A549 (cell line): ENCODE results near the gene MEF2A. TPM values are rescaled to one million over a fixed set of nuclear protein-coding genes. Genes with fewer than 3 reads are reported as not detected.

Source experiments
- ATAC-seq, 2 experiments: fragments of 200-7000 bp in 1 of 2; fragments of >200 bp in 1 of 2; cut with Nextera tagmentation in 1 of 2; cut with Tn5 transposase in 1 of 2; 3 replicates each; pipeline versions ENCODE4 v1.8.0 to v1.9.1; 2018 to 2020; ENCODE audit warnings: mild to moderate bottlenecking in 1 of 2, moderate library complexity in 1 of 2
- CTCF ChIA-PET: fragments of 300-600 bp; sonication (Branson Sonifier 250); formaldehyde crosslinking; extraction: SDS; loops from one replicate; lab custom pipeline; 2021; ENCODE audit warnings: antibody characterized with exemption, inconsistent platforms; lab: Yijun Ruan, JAX
- POLR2A ChIA-PET: fragments of 350-600 bp; formaldehyde crosslinking; extraction: SDS; loops from one replicate; lab custom pipeline; 2021; ENCODE audit warnings: antibody characterized with exemption, inconsistent platforms; lab: Yijun Ruan, JAX
- DNase-seq, 2 experiments: peaks; one replicate each; pipeline versions ENCODE4 v3.0.0 to v3.0.0-alpha.2; 2011 to 2016; ENCODE audit warnings: low read depth in 1 of 2, low spot score in 1 of 2
- FAIRE-seq: peaks from 2 replicates; lab custom pipeline; 2011; peaks lifted over from hg19 to GRCh38; lab: Jason Lieb, UNC
- H3K27ac ChIP-seq, 2 experiments: fragments of >200 bp; sonication (Bioruptor Twin); formaldehyde crosslinking; 3 replicates each; pipeline ENCODE4 v1.5.1; 2016 to 2017
- H3K4me1 ChIP-seq: fragments of >200 bp; sonication (Bioruptor Twin); formaldehyde crosslinking; 3 replicates; pipeline ENCODE4 v1.6.1; 2016
- H3K4me2 ChIP-seq: fragments of >200 bp; sonication (Bioruptor Twin); formaldehyde crosslinking; 3 replicates; pipeline ENCODE4 v1.6.1; 2016
- H3K4me3 ChIP-seq: fragments of >200 bp; sonication (Bioruptor Twin); formaldehyde crosslinking; 3 replicates; pipeline ENCODE4 v1.5.1; 2016
- H3K9me3 ChIP-seq: fragments of >200 bp; sonication (Bioruptor Twin); formaldehyde crosslinking; 3 replicates; pipeline ENCODE4 v1.6.1; 2016
- BHLHE40 ChIP-seq: IDR thresholded peaks from 2 replicates; pipeline ENCODE4 v1.6.1; 2012; ENCODE audit warnings: low read depth, low read length, inconsistent platforms
- CEBPB ChIP-seq, 2 experiments: fragments of >200 bp in 1 of 2; sonication (Bioruptor Twin) in 1 of 2; formaldehyde crosslinking in 1 of 2; IDR thresholded peaks; 2 replicates each; pipeline ENCODE4 v1.6.1; 2012 to 2016
- KDM1A ChIP-seq: fragments of 200-600 bp; sonication (generic); IDR thresholded peaks from 2 replicates; pipeline ENCODE4 v1.6.1; 2016; ENCODE audit warnings: low read depth, mild to moderate bottlenecking
- NR3C1 ChIP-seq: fragments of >200 bp; sonication (Bioruptor Twin); formaldehyde crosslinking; IDR thresholded peaks from 3 replicates; pipeline ENCODE4 v1.6.1; 2017
- PHF8 ChIP-seq: fragments of 200-600 bp; sonication (generic); IDR thresholded peaks from 2 replicates; pipeline ENCODE4 v1.6.1; 2016; ENCODE audit warnings: low read depth, mild to moderate bottlenecking, antibody characterized with exemption, moderate library complexity, borderline replicate concordance
- POLR2AphosphoS2 ChIP-seq: conservative IDR thresholded peaks from 2 replicates; pipeline ENCODE4 v1.6.1; 2012; ENCODE audit warnings: low read length, improper control_type of control experiment, inconsistent platforms
- RAD21 ChIP-seq, 2 experiments: fragments of >200 bp in 1 of 2; sonication (Bioruptor Twin) in 1 of 2; formaldehyde crosslinking in 1 of 2; IDR thresholded peaks in 1 of 2; conservative IDR thresholded peaks in 1 of 2; 2 replicates in 1 of 2; 3 replicates in 1 of 2; pipeline ENCODE4 v1.6.1; 2012 to 2018; ENCODE audit warnings: inconsistent platforms in 1 of 2
- SMC3 ChIP-seq: fragments of >200 bp; sonication (Bioruptor Twin); formaldehyde crosslinking; IDR thresholded peaks from 3 replicates; pipeline ENCODE4 v1.6.1; 2018; ENCODE audit warnings: inconsistent platforms
- TP53 ChIP-seq: fragments of 250-450 bp; sonication (Bioruptor Pico); IDR thresholded peaks from 2 replicates; pipeline ENCODE4 v1.5.0; 2021; ENCODE audit warnings: mild to moderate bottlenecking, moderate library complexity
- ZC3H11A ChIP-seq: fragments of 450-650 bp; IDR thresholded peaks from 2 replicates; pipeline ENCODE4 v1.6.1; 2014; ENCODE audit warnings: antibody characterized with exemption, mild to moderate bottlenecking
- ZFP36 ChIP-seq: fragments of 450-650 bp; IDR thresholded peaks from 2 replicates; pipeline ENCODE4 v1.6.1; 2014; ENCODE audit warnings: borderline replicate concordance; ENCODE audit not compliant: partially characterized antibody
- ZNF302 ChIP-seq: fragments of 250-450 bp; sonication (Bioruptor Pico); IDR thresholded peaks from 2 replicates; pipeline ENCODE4 v1.9.0; 2021; ENCODE audit warnings: inconsistent platforms, mild to moderate bottlenecking, moderate library complexity
- WGBS: methylation state at CpG from one replicate; pipeline ENCODE4 v1.1.6; 2017; ENCODE audit errors: missing lambda C conversion rate; 5-methylcytosine and 5-hydroxymethylcytosine counted together
- polyA plus RNA-seq, 4 experiments: library from polyadenylated mRNA; depleted of rRNA in 3 of 4; stranded (reverse); fragments of >200 nt; fragmentation: RNase III in 1 of 4; extraction: RNeasy Plus Mini Kit Qiagen cat#74134 plus additional on column Dnase treatment in 1 of 4; gene quantifications; 2 replicates in 3 of 4; 3 replicates in 1 of 4; pipeline ENCODE4 v1.2.3, GENCODE V29; 2011 to 2017
- TF ChIP-seq, protein P1 (sequence below): fragments of >200 bp; sonication (Bioruptor Twin); formaldehyde crosslinking; IDR thresholded peaks from 3 replicates; pipeline ENCODE4 v1.6.1; 2016
- TF ChIP-seq, protein P2 (sequence below): fragments of >200 bp; sonication (Bioruptor Twin); formaldehyde crosslinking; IDR thresholded peaks from 3 replicates; pipeline ENCODE4 v1.5.1; 2016
- TF ChIP-seq, protein P3 (sequence below): IDR thresholded peaks from 2 replicates; pipeline ENCODE4 v1.6.1; 2012; ENCODE audit warnings: low read depth, borderline replicate concordance
- TF ChIP-seq, protein P4 (sequence below): fragments of 150-350 bp; IDR thresholded peaks from 2 replicates; pipeline ENCODE4 v1.6.1; 2014; ENCODE audit warnings: low read depth, mild to moderate bottlenecking, low read length
- TF ChIP-seq, protein P5 (sequence below): IDR thresholded peaks from 2 replicates; pipeline ENCODE4 v1.6.1; 2012

Gene MEF2A
- polyA plus RNA-seq, 2 of the 4 experiments (the other 2 are of a cell fraction), result 15.0 to 43.4 TPM

DNA sequence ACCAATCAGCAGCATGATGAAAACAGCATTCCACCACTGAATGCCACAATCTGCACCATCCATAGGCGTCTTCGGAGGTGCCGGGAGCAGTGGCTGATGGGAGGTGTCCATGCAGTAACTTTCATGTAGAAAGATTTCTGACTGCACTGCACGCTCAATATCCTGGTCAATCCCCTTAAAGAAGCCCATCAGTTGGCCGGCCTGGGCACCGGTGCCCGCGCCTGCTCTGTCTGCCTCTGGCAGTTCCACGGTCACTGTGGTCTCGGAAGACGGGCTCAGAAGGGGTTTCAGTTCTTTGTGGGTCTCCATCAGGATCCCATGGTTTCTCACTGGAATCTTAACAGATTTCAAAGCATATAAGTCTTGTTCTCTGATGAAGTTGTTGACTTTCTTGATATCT is 163.5 kb downstream of the MEF2A start:
- CTCF ChIA-PET, result interaction anchor here (0.6 to 3.2 kb wide), 9 partner anchors 14 to 1302 kb away, joined by 3 to 13 read pairs (median 8); no protein-coding TSS in a partner anchor
- no peak overlapping the region for H3K4me2 ChIP-seq
- no peaks in the 10 kb centered on the region for H3K9me3 ChIP-seq
- ATAC-seq (no peak), DNase-seq (no peak), FAIRE-seq (no peak)
- H3K4me3 ChIP-seq, result no peak overlapping the region
- 87% methylated on average over 11 of the region's 11 CpGs for WGBS
- no peak overlapping the region for H3K27ac ChIP-seq
- TF ChIP-seq ZC3H11A (no peak), KDM1A (no peak)
- TF ChIP-seq, protein P1, sequence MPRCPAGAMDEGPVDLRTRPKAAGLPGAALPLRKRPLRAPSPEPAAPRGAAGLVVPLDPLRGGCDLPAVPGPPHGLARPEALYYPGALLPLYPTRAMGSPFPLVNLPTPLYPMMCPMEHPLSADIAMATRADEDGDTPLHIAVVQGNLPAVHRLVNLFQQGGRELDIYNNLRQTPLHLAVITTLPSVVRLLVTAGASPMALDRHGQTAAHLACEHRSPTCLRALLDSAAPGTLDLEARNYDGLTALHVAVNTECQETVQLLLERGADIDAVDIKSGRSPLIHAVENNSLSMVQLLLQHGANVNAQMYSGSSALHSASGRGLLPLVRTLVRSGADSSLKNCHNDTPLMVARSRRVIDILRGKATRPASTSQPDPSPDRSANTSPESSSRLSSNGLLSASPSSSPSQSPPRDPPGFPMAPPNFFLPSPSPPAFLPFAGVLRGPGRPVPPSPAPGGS, result no peak
- POLR2A ChIA-PET, result no interaction called here
- peaks cover 10% of the 10 kb centered on the region; the same call in 1 of the 3 replicates for H3K4me1 ChIP-seq

DNA sequence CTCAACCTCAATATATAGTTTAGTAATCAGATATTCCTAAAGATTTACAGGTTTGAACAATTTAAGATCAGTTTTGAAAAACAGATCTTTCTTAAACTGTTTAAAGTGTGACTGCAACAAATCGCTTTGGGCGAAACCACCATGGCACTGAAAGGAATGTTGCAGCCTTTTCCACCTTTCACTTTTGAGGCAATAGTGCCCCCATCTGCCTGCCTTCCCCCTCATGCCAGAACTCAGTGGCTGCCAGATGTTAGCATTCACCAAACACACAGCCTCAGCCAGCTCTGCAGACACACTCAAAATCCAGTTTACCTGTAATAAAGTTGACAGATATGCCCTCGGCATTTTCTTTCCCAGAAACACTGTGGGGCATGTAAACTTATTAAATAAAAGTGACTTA is 164.1 kb downstream of the MEF2A start:
- Histone ChIP-seq H3K27ac (no peak overlapping the region), H3K9me3 (no peaks in the 10 kb centered on the region), H3K4me1 (peaks cover 10% of the 10 kb centered on the region; the same call in 1 of the 3 replicates), H3K4me3 (no peak overlapping the region), H3K4me2 (no peak overlapping the region)
- ChIA-PET CTCF (interaction anchor here (0.8 to 3.2 kb wide), 7 partner anchors 15 to 520 kb away, joined by 3 to 13 read pairs (median 11); no protein-coding TSS in a partner anchor), POLR2A (no interaction called here)
- WGBS, result 76% methylated on average over 3 of the region's 3 CpGs
- DNase-seq (peak in 1 of 2 experiments; percentile 34), ATAC-seq (no peak), FAIRE-seq (peak; percentile 70)
- TF ChIP-seq RAD21 (conservative IDR thresholded peaks at IDR 0.05 in 1 of 2, IDR thresholded peaks at IDR 0.05 in 1 of 2), result peak; percentile 72 to 76
- TF ChIP-seq BHLHE40, result no peak
- TF ChIP-seq SMC3, result peak; percentile 54; the same call in 2 of the 3 replicates
- TF ChIP-seq, protein P2, sequence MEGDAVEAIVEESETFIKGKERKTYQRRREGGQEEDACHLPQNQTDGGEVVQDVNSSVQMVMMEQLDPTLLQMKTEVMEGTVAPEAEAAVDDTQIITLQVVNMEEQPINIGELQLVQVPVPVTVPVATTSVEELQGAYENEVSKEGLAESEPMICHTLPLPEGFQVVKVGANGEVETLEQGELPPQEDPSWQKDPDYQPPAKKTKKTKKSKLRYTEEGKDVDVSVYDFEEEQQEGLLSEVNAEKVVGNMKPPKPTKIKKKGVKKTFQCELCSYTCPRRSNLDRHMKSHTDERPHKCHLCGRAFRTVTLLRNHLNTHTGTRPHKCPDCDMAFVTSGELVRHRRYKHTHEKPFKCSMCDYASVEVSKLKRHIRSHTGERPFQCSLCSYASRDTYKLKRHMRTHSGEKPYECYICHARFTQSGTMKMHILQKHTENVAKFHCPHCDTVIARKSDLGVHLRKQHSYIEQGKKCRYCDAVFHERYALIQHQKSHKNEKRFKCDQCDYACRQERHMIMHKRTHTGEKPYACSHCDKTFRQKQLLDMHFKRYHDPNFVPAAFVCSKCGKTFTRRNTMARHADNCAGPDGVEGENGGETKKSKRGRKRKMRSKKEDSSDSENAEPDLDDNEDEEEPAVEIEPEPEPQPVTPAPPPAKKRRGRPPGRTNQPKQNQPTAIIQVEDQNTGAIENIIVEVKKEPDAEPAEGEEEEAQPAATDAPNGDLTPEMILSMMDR, result peak; percentile 50
- TF ChIP-seq, protein P3, sequence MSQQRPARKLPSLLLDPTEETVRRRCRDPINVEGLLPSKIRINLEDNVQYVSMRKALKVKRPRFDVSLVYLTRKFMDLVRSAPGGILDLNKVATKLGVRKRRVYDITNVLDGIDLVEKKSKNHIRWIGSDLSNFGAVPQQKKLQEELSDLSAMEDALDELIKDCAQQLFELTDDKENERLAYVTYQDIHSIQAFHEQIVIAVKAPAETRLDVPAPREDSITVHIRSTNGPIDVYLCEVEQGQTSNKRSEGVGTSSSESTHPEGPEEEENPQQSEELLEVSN, result no peak
- no peak for TF ChIP-seq CEBPB (IDR thresholded peaks at IDR 0.05)
- TF ChIP-seq, protein P1, result no peak
- no peak for TF ChIP-seq ZNF302 (CRISPR knock-in tag)
- TF ChIP-seq, protein P4, sequence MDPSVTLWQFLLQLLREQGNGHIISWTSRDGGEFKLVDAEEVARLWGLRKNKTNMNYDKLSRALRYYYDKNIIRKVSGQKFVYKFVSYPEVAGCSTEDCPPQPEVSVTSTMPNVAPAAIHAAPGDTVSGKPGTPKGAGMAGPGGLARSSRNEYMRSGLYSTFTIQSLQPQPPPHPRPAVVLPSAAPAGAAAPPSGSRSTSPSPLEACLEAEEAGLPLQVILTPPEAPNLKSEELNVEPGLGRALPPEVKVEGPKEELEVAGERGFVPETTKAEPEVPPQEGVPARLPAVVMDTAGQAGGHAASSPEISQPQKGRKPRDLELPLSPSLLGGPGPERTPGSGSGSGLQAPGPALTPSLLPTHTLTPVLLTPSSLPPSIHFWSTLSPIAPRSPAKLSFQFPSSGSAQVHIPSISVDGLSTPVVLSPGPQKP, result no peak
- no peak for TF ChIP-seq ZFP36
- TF ChIP-seq NR3C1, result no peak
- TF ChIP-seq POLR2AphosphoS2, result no peak
- TF ChIP-seq TP53 (CRISPR knock-in tag), result no peak
- TF ChIP-seq, protein P5, sequence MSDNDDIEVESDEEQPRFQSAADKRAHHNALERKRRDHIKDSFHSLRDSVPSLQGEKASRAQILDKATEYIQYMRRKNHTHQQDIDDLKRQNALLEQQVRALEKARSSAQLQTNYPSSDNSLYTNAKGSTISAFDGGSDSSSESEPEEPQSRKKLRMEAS, result no peak
- no peak for TF ChIP-seq ZC3H11A
- TF ChIP-seq PHF8, result no peak
